ENCODE results near the gene SEMA4D.

Gene SEMA4D

DNA sequence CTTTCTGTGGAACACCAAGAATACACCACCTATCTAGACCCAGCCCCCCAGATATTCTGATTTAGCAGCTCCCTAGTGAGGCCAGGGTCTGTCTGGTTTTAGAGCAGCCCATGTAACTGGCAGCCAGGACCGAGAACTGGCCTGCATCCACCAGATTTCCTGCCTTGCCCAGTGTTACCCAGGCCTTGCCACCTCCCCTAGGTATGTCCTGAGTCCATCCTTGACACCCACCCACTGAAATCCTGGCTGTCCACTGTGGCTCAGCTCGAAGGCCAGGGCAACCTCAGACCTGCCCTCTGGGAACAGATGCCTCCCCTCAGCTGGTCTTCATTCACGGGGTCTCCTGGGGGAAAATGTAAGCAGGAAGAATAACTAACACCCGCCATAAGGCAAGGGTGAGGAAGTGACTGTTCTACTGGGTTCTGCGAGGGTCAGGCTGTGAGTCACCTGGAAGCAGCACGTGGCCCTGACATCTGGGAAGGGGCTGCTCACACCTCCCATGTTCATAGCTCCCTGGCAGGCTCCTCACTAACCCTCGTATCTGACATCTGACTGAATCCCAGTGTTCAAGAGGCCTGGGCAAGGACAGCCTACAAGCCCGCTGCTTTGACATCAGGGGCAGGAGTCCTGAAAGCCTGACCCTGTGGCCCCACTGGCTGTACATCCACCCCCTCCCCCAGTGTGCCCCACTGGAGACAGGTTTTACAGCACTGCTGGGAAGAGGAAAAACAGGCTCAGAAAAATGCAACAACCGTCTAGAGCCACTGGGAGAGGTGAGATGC lies 72.7 kb downstream of the SEMA4D start:
- DNase-seq, result peak; percentile 38

DNA sequence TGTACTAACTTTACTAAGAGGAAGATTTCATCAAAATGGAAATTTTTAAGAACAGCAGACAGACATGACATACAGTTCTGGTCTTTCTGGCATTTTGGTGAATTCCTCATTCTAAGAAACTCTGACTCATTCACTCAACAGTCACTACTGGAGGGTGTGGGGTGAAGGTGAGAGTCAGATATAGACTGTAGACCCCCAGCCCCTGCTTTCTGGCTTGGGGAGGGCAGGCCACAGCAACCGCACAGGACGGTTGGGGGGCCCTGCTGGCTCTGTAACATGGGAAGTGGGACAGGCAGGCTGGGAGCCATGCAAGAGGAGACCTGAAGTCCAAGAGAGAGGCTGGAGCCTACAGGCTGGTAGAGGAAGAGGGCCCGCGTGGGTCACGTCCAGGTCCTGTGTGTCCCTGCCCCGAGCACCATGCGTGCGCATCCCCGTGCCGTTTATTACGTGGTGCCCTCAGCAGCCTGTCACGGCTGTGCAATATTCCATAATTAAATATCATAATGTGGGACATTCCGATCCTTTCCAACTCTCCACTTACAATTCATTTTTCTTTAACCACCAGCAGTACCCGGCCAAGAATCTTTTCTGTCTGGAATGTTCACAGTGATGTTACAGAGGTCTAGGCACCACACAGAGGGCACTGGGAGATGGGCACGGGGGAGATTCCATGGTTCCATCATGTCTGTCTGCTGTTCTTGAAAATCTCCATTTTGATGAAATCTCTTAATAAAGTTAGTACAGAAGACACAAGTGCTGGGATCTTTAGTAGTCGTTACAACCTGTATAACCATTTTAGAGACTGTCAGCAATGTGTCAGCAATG lies 75.5 kb downstream of the SEMA4D start:
- DNase-seq, result peak; percentile 97

- peak; percentile 74 for DNase-seq
Observed at GRCh38 chr9:89421595-89421994, 76.3 kb downstream of the SEMA4D start.

DNA sequence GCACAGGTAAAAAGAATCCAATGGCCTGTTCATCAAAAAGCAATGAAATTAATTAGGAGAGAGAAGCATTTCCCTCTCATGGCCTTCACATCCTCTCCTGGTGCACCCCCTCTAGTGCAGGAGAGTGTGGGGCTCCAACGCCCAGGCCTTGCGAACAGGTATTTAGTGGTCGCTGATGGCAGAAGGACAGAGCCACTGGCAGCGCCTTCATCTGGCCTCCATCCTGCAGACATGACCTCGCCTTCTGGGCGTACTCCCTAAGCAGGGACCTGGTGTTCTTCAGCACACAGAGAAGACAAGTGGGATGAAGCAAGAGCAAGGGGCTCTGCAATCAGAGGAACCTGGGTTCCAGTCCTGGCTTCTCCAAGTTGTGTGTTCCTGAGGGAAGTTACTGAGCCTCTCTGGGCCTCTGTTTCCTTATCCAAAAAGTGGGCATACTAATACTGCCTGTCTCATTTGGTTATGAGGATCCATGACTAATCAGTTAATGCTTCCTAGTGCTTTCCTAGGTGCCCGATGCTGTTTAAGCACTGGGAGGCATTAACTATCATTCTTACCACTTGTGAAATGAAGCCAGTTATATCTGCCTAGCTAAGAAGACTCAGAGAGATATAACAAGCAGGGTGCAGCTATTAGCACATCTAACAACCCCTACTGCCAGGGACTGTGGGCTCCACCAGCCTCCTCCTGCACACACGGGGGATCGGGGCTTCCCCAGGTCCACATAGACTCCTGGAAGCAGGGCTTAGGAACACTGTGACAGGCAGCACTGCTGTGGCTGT lies 77.3 kb downstream of the SEMA4D start:
- no peak for DNase-seq

DNA sequence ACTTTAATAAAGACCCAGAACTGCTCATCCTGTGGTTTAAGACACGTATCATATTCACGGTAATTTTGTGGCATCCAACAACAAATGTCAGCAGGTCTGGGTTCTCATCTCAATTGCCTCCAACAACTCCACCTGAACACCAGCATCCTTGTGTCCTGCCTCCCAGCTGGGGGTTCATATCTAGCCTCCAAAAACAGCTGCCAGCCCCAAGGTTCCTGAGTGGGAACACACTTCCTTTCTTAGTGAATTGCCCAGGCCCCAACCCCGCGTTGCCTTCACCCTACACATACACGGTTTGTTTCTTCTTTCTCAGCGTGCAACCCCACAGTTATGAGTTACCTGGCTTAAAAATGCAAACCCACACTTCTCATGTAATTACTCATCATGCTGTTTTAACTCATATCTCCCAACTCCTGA lies 77.9 kb downstream of the SEMA4D start:
- DNase-seq, result no peak

- no peak for DNase-seq
Observed at GRCh38 chr9:89418882-89419640, 78.9 kb downstream of the SEMA4D start.

DNA sequence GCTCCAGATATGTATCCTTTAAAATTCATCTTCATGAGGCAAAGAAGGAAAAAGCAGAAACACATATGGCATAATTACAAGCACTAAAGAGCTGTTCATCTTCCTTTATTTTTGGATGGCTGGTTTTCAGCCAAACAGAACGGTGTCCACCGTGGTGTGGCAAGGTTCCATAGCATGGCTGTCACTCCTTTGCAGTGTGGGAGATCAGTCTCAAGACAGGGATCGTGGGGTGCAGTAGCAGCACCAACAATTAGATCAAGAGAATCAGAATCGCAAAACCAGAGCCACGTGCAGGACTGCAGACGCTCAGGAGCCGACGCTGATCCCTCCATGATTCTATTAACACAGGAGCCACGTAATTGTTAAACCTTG lies 79.5 kb downstream of the SEMA4D start:
- no peak for DNase-seq

GRCh38 chr9:89417832-89418473 lies 80.0 kb downstream of the SEMA4D start:
- peak; percentile 27 for DNase-seq

- no peak for DNase-seq
Observed at GRCh38 chr9:89414670-89415324, 83.1 kb downstream of the SEMA4D start.

GRCh38 chr9:89413963-89414638 lies 83.8 kb downstream of the SEMA4D start:
- no peak for DNase-seq

DNA sequence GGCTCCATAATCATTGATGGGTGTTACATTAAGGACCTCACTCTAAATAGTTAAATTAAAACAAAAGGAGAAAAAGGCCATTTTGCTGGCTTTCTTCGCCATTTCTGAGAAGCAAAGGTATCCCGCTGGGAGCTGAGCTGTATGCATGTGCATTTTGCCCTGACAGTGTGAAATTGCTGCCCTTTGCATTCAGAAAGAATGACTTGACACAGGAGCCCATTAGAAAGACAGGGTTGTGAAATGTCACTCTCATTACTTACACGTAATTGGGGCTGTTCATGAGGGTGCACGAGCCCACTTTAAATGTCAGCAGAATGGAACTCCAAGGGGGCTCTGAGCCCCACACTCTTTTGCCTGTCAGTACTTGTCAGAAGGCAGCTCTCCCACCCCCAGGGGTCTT lies 85.0 kb downstream of the SEMA4D start:
- no peak for DNase-seq

GRCh38 chr9:89412541-89412940 lies 85.4 kb downstream of the SEMA4D start:
- DNase-seq, result no peak

- DNase-seq, result no peak
Observed at GRCh38 chr9:89411759-89412158, 86.2 kb downstream of the SEMA4D start.

- DNase-seq, result peak; percentile 74
Observed at GRCh38 chr9:89410641-89411350, 87.1 kb downstream of the SEMA4D start.

DNA sequence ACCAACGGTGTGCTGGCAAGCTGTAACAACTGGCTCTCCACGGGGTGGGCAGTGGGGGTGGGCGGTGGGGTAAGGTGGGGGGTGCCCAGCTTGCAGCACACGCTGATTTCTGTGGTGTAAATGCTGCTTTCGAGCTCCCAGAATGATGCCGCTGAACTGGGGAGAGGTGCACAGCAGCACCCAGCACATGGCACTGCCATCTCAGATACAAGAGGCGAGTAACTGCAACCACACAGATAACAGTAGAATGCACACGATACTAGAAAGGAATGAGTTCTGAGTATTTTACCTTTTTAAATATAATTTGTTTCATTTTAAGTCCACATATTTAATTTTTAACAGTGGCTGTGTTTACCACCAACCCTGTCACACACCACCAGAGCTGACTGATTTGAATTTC lies 87.9 kb downstream of the SEMA4D start:
- DNase-seq, result no peak

DNA sequence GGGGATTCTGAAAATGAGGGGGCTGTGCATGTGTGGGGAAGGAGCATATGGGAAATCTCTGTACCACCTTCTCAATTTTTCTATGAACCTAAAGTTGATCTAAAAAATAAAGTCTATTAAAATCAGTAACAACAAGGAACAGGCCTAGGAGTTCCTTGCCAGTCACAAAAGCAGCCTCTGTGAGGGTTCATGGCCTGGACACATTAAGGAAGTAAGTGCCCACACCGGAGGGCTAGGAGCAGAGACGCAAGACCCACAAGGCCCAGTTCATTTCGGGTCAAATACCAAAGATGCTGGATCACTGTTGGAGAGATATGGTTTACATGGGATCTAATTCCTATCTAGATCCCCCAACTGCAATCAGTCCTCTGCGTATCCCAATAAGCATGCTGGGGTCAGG lies 88.4 kb downstream of the SEMA4D start:
- no peak for DNase-seq

DNA sequence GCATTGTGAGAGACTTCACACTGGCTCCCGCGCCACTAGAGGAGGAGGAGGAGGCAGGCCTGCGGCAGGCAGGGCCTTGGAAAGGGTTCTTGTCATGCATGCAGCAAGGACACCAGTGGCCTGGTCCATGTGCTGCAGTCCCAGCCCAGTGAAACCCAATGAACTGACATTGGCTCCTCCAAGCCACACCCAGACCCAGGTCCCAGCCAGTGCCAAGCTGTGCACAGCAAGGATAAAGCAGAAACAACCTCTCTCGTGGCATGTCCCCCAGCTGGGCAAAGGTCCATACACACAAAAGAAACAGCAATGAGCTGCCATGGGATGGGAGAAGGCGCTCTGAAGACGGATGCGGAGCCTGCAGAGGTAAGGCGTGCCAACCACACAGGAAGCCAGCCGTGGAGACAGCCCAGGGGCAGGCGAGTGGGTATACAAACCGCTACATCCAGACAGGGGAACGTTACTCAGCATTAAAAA lies 89.2 kb downstream of the SEMA4D start:
- no peak for DNase-seq

DNA sequence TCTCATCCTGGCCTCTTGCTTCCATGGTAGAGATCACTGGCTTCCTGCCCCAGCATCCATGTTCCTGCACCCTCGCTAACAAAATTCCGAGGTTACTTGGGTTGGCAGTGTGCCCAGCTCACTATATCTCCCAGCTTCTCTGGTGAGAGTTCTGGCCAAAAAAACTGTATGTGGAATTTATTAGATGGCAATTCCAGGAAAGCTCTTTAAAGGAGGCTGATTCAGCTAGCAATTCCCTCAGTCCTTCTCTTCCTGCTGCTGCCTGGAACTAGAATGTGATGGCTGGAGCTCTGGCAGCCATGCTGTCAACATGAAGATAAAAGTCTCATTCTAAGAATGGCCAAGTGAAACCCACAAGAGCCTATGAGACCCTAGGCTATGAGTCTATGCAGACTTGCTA lies 90.8 kb downstream of the SEMA4D start:
- DNase-seq, result no peak

DNA sequence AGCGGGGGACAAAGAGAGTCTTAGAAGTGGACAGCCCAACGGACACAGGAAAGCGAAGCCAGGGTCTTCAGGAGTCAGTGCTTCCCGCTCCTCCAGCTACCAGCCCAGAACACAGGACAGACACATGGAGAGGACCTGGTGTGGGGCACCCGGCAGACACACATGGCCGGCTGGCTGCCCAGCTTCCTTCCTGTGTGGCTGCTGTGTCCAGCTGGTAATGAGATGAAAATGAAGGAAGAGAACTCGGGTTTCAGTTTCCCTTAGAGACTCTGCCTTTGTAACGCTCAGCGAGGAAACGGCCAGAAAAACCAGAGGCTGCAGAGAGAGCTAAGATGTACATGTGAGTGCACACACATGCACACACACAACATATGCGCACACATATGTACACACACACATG lies 92.1 kb downstream of the SEMA4D start:
- DNase-seq, result peak; percentile 81

GRCh38 chr9:89404074-89404473 lies 93.8 kb downstream of the SEMA4D start:
- DNase-seq, result no peak
